ENCODE results near the gene ZFHX3.

ZFHX3 gene

DNA sequence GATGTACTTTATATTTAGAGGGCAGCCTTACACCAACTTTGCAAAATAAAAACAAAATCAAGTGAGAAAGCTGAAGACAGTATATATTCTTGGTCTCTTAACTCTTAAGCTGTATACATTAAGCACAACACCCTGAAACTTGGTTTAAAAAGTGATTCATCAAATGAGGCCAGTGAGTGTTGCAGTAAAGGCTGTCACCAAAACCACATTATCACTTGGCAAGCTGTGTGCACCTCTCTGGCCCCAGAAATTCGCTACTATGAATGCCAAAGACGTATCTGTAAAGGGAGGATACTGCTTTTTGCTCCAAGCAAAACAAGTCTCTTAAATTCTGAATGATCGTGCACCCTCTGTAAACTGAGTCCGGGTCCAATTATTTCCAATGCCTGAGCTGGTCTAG lies 163.9 kb downstream of the ZFHX3 start:
- DNase-seq = no peak

DNA sequence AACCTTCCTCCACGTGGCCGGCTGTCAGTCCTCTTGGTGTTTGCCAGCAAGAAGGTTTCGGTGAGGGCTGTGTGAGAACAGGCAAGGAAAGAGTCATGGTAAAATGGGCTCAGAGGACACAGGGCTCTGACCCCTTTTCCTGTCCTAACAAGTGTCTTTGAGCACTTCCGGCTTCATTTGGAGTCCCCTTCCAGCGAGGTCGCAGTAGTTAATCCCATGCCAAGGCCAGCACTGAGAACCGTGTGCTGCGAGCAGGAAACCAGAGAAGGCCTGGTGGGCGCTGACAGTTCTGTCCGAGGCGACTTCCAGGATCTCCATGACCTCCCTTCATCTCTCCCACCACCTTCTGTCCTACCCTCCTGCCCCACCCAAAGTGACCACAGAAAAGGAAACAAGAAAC lies 168.1 kb downstream of the ZFHX3 start:
- DNase-seq = no peak

DNA sequence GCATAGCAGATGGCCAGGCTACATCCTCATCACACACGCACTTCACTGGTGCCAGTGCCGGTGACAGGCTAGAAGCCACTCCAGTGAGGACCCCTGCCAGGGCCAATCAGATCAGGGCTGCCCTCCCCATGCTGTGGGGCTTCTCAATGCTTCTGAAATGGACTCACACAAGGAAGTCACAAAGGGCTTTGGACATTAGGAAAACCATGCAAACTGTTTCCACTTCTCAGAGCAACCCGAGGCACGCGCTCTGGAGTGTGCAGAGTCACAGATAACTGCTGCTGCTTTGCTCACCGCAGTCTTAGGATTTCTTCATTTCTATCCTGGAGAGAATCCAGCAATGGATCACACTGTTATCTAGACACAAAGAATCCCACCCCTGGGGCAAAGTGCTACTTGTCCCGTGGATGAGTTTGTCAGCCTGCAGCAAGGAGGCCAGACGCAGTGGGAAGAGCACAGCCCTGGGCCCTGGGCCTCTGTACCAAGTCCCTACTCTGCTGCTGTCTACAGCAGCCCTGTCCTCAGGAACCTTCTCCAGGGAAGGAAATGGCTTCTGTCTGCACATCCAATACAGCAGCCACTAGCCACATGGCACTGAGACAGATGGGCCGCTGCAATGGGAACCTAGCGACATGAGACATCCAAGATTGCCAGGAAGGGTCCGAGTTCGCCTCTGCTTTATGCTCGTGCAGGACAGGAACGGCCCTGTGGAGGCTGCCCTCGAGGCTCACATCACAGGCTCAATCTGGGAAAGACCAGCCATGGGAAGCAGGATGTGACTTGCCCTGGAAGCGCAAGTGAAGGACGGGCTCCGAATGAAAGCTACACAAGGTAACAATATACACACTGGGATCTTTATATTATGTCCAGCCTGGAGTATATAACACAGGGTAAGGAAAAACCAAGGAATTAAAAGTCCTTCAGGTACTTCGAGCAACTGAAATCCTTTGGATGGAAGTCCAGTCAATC lies 169.3 kb downstream of the ZFHX3 start:
- no peak for DNase-seq

DNA sequence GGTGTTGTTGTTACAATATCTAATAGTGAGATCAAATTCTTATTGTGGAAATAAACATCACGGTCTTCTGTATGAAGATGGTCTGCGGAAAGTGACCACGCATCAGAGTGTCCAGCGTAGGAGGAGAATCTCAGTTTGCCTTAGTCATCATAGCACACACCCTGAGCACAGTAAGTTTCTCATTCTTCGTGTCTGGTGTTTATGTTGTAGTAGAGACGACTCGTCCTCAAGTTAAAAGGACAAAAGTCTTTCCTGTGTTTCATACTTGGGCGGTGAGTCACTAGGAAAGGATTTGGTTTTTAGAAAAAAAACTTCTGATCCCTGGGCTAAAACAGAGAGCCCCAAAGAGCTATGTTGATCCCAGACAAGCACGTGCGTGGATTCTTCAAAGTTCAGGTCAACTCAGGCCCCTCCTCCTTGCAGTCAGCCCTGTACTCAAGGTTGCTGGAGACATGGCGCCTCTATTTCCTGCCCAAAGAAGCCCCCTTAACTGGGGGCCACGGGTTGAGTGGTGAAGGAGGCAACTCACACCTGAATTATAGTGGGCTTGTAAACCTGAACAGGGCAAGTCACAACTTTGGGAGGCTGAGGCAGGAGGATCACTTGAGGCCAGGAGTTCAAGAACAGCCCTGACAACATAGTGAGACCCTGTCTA lies 170.4 kb downstream of the ZFHX3 start:
- DNase-seq = no peak

DNA sequence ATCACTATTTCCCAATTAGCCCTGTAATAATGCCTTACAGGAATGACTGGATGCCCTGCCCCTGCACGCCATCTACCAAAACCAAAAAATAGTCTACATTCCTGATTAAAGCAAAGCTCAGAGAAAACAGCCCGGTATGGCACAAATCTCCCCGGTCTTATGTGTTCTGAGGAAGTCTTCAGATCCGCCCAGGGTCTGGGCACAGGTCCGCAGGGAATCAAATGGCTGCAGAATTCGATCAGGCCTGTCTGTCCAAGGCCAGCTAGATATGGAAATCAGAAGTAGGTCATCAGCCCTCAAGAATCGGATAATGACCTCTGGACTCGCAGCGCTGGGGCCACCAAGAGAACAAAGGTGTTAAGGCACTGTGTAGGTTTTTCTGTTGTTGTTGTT lies 171.0 kb downstream of the ZFHX3 start:
- no peak for DNase-seq

DNA sequence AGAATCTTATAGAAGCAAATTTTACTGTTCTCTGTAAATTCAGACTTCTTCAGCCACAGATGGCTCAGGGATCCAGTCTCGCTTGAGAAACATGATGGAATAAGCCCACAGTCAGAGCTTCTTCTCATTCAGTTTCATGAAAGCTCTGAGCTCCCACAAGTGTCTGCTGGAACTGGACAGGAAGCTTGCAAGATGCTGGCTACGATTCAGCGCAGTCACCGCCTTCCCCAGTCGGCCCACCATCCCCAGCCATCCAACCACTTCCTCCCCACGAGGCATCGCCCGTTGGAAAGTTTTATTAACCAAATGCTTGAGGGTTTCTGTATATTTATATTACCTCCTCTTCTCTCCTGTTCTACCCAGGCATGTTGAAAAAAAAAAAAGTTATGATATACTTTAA lies 171.7 kb downstream of the ZFHX3 start:
- DNase-seq = peak in 4 of 58 donors; percentile 9 to 17 (median 12)

DNA sequence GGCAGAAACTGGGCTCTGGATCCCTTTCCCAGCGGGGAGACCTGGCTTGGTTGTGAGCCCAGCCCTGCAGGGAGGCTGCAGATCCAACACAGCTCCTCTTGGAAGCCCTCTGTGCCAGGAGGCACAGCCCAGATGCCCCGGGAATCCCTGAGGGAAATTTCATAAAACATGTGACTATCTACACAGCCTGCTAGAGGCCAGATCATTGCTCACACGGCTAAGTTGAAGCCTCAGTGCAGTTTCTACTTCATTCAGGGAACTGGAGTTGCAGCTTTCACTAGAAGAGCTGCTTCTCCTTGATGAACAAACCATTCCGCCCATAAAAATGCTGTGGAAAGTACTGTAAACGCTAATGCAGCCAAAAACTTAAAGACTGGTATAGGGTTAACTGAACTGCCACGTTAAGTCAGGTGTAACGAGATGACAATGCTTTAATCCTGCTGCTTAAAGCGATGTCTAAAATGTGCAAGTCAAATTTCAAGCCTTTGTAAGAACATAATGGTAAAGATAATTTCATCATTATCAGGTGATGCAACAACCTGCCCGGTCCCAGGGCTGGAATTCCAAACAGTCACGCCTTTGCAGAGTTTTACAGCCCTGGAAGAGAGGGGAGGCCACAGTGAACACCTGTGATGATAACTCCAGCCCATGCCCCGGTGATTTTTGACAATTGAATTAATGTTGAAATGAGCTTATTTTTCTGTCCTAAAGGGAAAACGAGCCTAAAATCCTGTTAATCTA lies 172.5 kb downstream of the ZFHX3 start:
- DNase-seq = no peak

DNA sequence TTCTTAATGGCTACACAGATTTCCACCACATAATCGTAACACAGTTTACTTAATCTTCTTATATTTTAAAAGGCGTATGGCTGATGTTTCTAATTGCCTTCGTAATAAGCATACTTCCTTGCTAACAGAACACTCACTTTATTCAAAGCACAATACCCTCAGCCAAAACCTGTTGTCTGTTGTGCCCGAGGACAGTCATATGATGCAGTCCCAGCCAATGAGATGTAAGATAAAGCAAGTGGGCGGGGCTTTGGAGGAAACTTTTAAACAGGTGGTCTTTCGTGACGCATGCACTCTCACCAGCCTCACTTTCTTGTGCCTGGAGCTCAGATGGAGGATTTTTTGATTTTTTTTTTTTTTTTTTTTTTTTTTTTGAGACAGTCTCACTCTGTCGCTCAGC lies 174.1 kb downstream of the ZFHX3 start:
- DNase-seq = no peak

DNA sequence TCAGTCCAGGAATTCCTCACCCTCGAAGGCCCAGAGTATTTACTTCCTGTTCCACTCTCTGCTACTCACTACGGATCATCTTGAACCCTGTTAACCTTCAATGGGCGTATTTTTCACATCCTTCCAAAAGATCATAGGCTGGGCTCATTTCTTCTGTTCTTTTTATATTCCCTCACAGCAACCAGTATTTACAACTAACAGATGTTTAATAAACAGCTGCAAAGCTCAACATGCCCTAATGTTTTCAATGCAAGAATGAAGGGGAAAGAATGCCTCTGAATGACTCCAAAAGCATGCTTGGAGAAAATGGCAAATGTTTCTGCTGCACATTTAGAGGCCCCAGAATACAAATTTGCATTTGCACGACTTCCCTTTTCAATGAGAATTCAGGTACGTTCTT lies 174.9 kb downstream of the ZFHX3 start:
- no peak for DNase-seq

DNA sequence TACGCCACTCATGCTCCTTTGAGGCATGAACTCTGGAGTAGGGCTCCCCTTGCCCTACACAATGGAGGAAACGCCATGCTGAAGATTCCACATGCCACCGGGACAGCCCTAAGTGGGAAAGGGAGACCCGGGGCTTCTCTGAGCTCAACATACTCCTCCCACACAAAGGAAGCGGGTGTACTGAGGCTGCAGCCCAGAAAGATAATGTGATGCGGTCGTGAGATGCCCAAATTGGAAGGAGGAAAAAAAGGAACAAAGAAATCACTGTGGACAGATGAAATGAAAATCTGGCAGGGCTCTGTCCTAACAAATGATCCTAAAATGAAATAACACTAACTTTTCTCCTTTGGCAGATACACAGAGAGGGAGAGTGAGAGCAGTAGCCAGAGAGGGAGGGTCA lies 182.1 kb downstream of the ZFHX3 start:
- DNase-seq = no peak

DNA sequence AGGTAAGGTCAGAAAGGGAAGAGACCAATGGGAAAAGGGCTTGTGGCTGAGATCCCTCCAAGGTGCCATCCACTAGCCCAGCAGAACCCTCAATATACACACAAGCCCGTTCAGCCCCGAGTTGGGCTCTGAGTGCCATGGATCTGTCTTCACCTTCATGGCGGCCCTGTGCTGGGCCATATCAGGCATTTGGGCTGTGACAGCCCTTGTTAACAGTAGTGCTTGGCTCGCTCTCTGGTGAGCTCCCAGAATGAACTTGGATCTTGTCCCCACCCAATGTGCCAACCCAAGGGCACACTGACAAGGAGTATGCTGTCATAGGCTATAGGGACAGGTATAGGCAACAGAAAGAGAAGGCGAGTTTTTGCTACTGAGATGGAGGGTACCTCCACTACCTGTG lies 182.7 kb downstream of the ZFHX3 start:
- no peak for DNase-seq

DNA sequence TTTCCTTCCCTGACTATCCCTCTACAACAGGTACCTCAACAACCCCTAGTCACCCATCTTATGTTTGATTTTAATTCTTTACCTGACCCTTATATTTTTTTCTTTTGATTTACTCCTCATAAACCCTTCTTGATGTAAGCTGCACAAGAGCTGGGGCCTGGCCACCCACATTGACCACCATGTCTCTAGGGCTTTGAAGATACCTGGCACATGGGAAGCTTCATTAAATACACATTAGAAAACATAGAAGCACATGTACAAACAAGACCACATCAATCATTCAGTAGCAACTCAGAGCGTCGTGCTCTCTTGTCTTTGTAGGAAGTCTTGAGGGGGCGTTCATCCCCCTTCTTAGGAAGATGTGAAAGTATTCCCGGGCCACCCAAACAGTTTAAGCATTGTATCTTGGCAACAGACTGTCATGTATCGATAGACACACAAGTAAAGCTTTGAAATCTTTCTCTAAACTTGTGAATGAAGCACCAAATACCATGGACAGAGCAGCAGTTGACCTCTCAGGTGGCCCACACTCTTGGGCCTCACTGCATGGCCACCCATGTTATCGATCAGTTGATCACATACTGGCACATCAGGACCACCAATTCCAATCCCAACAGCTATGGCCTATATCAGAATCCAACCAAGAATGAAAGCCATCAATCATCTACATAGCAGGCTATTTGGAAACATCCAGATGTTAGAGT lies 183.6 kb downstream of the ZFHX3 start:
- no peak for DNase-seq

DNA sequence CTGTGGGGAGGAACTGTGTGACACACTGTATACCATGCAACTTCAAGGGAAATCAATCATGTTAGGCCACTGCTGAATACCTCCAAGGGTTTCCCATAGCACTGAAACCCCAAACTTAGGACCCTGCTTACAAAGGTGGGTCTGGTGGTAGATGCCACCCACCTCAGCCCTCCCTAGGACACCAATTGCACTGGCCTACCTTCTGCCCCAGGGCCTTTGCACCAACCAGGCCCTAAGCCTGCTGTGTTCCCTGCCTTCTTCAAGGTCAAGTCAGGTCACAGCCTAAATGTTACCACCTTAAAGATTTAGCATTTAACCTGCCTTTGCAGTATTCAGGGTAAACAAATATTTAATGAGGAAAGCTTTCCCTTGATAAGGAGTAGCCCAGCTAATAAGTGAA lies 185.8 kb downstream of the ZFHX3 start:
- DNase-seq = no peak

DNA sequence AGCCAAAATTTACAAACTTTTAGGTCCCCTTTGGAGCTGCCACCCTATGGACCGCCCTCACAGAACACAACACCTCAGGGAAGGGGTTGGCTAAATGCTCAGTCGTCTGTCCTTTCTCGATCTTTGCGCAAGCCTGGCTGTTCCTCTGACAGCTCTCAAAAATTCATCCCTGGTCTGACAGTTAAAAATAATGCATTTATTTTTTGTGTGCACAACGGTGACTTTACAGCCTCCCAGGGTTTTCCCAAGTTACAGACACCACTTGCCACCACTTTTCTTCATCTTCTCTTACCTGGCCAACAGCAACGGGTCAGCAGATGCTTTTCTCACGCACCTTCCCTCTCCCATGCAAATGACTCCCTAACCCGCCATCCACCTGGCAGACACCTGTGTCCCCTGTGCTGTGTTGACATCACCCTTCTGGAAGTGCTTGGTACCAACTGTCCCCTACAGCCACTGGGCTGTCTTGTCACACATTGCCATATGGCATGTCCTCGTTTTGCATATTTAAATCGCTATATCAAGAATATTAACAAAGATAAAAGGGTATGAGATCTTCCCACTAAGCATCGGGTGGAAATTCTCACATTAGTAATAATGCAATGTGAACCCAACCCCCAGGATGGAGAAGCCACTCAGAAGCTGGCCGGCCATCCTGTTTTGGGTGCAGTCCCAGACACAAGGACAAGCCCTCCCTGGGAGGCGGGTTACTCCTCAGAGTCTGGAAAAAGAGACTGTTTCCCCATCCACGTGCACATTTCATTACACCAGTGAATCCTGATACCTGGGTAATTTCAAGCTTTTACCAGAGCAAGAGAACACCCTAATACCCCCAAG lies 187.0 kb downstream of the ZFHX3 start:
- peak in 1 of 58 donors; percentile 13 for DNase-seq

DNA sequence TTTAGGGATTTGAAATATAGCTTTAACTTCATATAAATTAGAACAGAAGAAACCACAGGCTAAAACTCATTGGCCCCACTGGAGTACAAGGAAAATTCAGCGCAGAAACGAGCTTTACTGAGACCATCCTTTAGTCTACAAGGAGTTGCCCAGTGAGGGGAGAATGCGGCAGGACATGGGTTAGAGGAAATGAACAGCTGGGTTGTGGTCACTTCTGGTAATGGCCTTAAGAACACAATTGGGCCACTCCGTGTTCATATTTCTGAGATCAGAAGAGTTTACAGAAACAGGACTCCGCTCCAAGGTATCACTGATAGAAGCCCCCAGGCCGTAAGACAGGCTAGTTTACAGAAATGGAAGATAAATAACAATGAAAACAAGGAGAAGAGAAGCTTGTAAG lies 188.3 kb downstream of the ZFHX3 start:
- no peak for DNase-seq

DNA sequence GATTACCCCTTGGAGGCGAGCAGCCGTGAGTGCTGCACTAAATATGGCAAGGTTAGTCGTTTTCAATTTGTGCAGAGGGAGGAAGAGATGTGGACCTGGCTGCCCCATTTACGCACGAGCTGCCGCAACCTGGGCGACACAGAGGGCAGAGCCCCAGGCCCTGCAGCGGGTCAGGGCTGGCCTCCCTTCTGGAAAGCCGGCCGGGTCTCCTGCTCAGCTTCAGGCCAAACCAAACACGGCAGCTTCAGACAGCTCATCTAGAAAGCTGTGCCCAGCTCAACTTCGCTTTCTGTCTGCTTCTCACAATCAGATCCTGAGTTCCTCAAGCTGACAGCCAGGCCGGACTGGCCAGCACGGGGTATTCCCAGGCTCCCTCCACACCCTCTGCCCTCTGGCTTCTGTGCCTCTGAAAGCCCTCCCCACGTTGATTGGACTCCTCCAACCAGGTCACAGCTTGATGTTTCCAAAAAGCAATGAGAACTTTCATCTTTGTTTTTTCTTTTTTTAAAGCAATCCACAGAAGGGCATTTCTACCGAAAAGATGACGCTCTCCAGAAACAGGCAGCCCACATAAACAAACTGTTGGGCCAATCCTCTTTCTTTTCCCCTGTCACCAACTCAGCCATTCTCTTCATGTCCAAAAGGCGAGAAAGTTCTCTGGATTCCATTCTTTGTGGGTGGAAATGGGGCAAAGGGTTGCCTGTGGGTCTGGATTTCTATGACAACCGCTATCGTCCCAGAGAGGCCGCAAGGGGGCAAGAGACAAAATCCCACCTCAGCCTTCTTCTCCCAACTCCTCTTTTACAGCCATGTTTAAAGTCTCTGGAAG lies 189.0 kb downstream of the ZFHX3 start:
- DNase-seq = peak in 27 of 58 donors; percentile 13 to 76 (median 26)

DNA sequence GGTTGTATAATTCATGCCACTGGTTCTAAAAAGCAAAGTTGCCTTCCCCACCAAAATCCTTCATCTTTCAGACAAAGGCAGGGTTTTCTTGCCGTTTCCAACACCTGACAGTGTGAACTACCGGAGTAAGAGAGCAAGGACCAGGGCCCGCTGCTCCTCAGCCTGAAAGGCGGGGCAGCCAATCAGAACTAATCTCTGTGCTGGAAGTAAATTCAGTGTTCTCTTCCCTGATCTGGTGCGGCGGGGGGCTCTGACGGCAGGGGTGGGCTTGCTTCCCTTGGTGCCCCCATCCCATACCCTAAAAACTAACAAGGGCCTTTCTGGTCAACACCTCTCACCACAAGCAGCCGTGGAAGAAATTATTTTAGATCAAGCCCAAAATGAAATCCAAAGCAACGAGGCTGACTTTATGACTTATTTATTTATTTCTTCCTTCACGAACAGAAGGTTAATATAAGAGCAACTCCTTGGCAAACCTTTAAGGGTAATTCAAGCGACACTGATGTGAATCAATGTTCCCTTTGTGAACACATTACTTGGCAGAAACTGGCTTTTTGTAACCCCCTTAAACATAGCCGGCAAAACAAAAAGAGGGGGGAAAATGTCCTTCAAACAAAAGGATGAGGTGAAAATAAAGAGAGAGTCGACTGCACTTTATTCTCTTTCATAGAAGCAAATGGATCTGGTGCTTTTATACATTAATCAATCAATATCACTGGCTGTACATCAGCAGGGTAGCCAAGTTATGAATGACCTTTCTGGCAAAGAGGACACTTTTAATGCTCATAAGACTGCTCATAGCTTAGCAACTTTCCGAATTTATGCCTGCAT lies 189.9 kb downstream of the ZFHX3 start:
- no peak for DNase-seq

DNA sequence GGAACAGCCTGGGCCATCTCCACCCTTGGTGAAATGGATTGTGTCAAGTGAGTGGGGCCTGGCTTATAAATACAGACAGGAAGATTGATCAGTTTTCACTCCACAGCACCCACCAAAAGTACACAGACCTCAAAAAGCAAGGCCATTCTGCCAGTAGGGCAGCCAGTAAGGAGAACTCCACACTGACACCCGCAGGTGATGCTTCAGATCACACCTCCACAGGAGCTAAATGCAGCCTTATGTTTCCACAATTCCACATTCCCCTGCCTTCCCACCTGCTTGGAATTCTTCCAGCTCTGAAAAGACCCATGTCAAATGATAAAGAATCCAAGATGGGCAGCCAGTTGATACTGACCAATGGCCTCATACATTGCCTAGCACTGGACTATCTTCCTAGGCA lies 191.1 kb downstream of the ZFHX3 start:
- peak in 1 of 58 donors; percentile 9 for DNase-seq
